HepG2 (cell line): ENCODE results near the gene ZP2. TPM values are rescaled to one million over a fixed set of nuclear protein-coding genes. Genes with fewer than 3 reads are reported as not detected.

Source experiments
- EHMT2 ChIP-seq: fragments of 200-600 bp; sonication (generic); IDR thresholded peaks from 2 replicates; pipeline ENCODE4 v1.7.0; 2017; ENCODE audit warnings: antibody characterized with exemption, low read depth, low read length, borderline replicate concordance
- NFIC ChIP-seq: IDR thresholded peaks from 2 replicates; pipeline ENCODE4 v1.6.1; 2012; ENCODE audit warnings: mild to moderate bottlenecking, low read length, inconsistent platforms
- POLR2G ChIP-seq: fragments of 200-400 bp; formaldehyde crosslinking; IDR thresholded peaks from 2 replicates; pipeline ENCODE4 v1.6.1; 2018; ENCODE audit warnings: mild to moderate bottlenecking, low read depth, low read length, moderate library complexity
- ZNF101 ChIP-seq: sonication (generic); formaldehyde crosslinking; IDR thresholded peaks from 2 replicates; pipeline ENCODE4 v1.4.0; 2020; ENCODE audit warnings: mild to moderate bottlenecking, low read depth, missing genetic modification reagents, borderline replicate concordance
- ZNF615 ChIP-seq: sonication (generic); formaldehyde crosslinking; IDR thresholded peaks from 2 replicates; pipeline ENCODE4 v1.5.0; 2020; ENCODE audit warnings: mild to moderate bottlenecking, missing genetic modification reagents, borderline replicate concordance
- polyA plus RNA-seq, 8 experiments: library from polyadenylated mRNA; depleted of rRNA in 3 of 8; stranded (reverse) in 7 of 8; unstranded in 1 of 8; fragments of >200 nt; fragmentation: Illumina TruSeq in 4 of 8; extraction: Trizol in 4 of 8; gene quantifications; 2 replicates each; pipeline versions ENCODE4 v1.2.1 to v1.2.3, GENCODE V29; 2011 to 2016; ENCODE audit warnings: low read depth in 4 of 8, missing spikeins in 1 of 8, mixed read lengths in 1 of 8; ENCODE audit not compliant: insufficient read depth in 1 of 8
- total RNA-seq, 5 experiments: library from RNA; depleted of rRNA; stranded (reverse); fragments of >200 nt; fragmentation: Illumina TruSeq; extraction: Trizol; gene quantifications; 2 replicates each; pipeline ENCODE4 v1.2.3, GENCODE V29; 2016; ENCODE audit warnings: low read depth in 1 of 5
- TF ChIP-seq, protein P1 (sequence below): sonication (generic); formaldehyde crosslinking; IDR thresholded peaks from 2 replicates; pipeline ENCODE4 v1.8.1; 2023; ENCODE audit warnings: mild to moderate bottlenecking, missing genetic modification reagents
- TF ChIP-seq, protein P2 (sequence below), 2 experiments: fragments of 450-650 bp in 1 of 2; sonication (generic) in 1 of 2; formaldehyde crosslinking in 1 of 2; IDR thresholded peaks; 2 replicates each; pipeline versions ENCODE4 v1.6.1 to v1.8.0; 2016 to 2022; ENCODE audit warnings: antibody characterized with exemption in 1 of 2, mild to moderate bottlenecking in 1 of 2, missing genetic modification reagents in 1 of 2
- TF ChIP-seq, protein P3 (sequence below): sonication (generic); formaldehyde crosslinking; IDR thresholded peaks from 2 replicates; pipeline ENCODE4 v1.4.0; 2020; ENCODE audit warnings: missing genetic modification reagents
- TF ChIP-seq, protein P4 (sequence below): sonication (generic); formaldehyde crosslinking; IDR thresholded peaks from 2 replicates; pipeline ENCODE4 v1.5.1; 2020; ENCODE audit warnings: mild to moderate bottlenecking, missing genetic modification reagents, moderate library complexity

The ZP2 gene
- total and polyA plus RNA-seq, 2 of the 13 experiments (the other 11 are each of a cell fraction or from before 2014, with no cell fraction given): not detected

DNA sequence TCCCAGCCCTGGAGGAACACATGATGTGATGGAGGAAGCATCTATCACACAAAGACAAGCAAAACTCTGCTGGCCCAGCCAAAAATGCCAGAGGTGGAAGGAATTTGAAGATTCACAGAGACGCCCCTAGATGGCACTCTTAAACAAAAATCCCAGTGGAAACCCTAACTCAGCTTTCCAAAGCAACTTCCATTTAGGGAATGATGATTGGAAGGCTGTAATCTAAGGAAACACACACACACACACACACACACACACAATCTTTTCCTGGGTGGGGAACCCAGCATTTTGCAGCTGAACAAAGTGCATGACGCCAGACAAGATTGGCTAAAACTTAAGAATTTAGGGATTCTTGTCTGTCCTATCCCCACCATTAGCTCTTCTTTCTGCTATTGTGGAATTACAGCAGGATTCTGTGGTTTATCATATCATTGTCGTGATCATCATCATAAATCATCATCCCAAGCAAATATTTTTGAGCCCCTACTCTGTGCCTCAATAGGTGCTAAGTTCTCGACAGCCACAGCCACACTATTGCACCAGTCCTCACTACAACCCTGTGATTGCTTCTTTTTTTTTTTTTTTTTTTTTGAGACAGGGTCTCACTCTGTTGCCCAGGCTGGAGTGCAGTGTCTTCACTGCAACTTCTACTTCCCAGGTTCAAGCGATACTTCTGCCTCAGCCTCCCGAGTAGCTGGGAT lies 54.5 kb downstream of the ZP2 start (continued):
- no peak for TF ChIP-seq NFIC
- TF ChIP-seq, protein P1, sequence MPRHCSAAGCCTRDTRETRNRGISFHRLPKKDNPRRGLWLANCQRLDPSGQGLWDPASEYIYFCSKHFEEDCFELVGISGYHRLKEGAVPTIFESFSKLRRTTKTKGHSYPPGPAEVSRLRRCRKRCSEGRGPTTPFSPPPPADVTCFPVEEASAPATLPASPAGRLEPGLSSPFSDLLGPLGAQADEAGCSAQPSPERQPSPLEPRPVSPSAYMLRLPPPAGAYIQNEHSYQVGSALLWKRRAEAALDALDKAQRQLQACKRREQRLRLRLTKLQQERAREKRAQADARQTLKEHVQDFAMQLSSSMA (CRISPR knock-in tag): no peak
- TF ChIP-seq EHMT2: no peak
- no peak for TF ChIP-seq POLR2G
- TF ChIP-seq, protein P2, sequence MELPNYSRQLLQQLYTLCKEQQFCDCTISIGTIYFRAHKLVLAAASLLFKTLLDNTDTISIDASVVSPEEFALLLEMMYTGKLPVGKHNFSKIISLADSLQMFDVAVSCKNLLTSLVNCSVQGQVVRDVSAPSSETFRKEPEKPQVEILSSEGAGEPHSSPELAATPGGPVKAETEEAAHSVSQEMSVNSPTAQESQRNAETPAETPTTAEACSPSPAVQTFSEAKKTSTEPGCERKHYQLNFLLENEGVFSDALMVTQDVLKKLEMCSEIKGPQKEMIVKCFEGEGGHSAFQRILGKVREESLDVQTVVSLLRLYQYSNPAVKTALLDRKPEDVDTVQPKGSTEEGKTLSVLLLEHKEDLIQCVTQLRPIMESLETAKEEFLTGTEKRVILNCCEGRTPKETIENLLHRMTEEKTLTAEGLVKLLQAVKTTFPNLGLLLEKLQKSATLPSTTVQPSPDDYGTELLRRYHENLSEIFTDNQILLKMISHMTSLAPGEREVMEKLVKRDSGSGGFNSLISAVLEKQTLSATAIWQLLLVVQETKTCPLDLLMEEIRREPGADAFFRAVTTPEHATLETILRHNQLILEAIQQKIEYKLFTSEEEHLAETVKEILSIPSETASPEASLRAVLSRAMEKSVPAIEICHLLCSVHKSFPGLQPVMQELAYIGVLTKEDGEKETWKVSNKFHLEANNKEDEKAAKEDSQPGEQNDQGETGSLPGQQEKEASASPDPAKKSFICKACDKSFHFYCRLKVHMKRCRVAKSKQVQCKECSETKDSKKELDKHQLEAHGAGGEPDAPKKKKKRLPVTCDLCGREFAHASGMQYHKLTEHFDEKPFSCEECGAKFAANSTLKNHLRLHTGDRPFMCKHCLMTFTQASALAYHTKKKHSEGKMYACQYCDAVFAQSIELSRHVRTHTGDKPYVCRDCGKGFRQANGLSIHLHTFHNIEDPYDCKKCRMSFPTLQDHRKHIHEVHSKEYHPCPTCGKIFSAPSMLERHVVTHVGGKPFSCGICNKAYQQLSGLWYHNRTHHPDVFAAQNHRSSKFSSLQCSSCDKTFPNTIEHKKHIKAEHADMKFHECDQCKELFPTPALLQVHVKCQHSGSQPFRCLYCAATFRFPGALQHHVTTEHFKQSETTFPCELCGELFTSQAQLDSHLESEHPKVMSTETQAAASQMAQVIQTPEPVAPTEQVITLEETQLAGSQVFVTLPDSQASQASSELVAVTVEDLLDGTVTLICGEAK (IDR thresholded peaks at IDR 0.05): no peak
- TF ChIP-seq, protein P2 (CRISPR knock-in tag; IDR thresholded peaks at IDR 0.05): no peak
- TF ChIP-seq, protein P3, sequence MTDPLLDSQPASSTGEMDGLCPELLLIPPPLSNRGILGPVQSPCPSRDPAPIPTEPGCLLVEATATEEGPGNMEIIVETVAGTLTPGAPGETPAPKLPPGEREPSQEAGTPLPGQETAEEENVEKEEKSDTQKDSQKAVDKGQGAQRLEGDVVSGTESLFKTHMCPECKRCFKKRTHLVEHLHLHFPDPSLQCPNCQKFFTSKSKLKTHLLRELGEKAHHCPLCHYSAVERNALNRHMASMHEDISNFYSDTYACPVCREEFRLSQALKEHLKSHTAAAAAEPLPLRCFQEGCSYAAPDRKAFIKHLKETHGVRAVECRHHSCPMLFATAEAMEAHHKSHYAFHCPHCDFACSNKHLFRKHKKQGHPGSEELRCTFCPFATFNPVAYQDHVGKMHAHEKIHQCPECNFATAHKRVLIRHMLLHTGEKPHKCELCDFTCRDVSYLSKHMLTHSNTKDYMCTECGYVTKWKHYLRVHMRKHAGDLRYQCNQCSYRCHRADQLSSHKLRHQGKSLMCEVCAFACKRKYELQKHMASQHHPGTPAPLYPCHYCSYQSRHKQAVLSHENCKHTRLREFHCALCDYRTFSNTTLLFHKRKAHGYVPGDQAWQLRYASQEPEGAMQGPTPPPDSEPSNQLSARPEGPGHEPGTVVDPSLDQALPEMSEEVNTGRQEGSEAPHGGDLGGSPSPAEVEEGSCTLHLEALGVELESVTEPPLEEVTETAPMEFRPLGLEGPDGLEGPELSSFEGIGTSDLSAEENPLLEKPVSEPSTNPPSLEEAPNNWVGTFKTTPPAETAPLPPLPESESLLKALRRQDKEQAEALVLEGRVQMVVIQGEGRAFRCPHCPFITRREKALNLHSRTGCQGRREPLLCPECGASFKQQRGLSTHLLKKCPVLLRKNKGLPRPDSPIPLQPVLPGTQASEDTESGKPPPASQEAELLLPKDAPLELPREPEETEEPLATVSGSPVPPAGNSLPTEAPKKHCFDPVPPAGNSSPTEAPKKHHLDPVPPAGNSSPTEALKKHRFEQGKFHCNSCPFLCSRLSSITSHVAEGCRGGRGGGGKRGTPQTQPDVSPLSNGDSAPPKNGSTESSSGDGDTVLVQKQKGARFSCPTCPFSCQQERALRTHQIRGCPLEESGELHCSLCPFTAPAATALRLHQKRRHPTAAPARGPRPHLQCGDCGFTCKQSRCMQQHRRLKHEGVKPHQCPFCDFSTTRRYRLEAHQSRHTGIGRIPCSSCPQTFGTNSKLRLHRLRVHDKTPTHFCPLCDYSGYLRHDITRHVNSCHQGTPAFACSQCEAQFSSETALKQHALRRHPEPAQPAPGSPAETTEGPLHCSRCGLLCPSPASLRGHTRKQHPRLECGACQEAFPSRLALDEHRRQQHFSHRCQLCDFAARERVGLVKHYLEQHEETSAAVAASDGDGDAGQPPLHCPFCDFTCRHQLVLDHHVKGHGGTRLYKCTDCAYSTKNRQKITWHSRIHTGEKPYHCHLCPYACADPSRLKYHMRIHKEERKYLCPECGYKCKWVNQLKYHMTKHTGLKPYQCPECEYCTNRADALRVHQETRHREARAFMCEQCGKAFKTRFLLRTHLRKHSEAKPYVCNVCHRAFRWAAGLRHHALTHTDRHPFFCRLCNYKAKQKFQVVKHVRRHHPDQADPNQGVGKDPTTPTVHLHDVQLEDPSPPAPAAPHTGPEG (CRISPR knock-in tag): no peak
- TF ChIP-seq, protein P4, sequence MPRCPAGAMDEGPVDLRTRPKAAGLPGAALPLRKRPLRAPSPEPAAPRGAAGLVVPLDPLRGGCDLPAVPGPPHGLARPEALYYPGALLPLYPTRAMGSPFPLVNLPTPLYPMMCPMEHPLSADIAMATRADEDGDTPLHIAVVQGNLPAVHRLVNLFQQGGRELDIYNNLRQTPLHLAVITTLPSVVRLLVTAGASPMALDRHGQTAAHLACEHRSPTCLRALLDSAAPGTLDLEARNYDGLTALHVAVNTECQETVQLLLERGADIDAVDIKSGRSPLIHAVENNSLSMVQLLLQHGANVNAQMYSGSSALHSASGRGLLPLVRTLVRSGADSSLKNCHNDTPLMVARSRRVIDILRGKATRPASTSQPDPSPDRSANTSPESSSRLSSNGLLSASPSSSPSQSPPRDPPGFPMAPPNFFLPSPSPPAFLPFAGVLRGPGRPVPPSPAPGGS (CRISPR knock-in tag): no peak
- no peak for TF ChIP-seq ZNF101 (CRISPR knock-in tag)
- no peak for TF ChIP-seq ZNF615 (CRISPR knock-in tag)
